Endothelial cell of umbilical vein (primary cell): ENCODE measurements around the gene EPS15. TPM values are rescaled to one million over a fixed set of nuclear protein-coding genes. Genes with fewer than 3 reads are reported as not detected.

Experiments
- BruUV-seq: library from RNA; stranded (reverse); fragments of 400-500 nt; replicated peaks from 2 replicates; lab custom pipeline; 2021; lab: Mats Ljungman, UMichigan
- CTCF ChIA-PET: fragments of 300-600, 350-600 bp; sonication (Branson Sonifier 250); formaldehyde crosslinking; loops from one replicate; lab custom pipeline; 2021; ENCODE audit warnings: antibody characterized with exemption, inconsistent platforms; lab: Charles Lee
- POLR2A ChIA-PET: fragments of 300-600, 350-600 bp; sonication (Branson Sonifier 250); formaldehyde crosslinking; loops from one replicate; lab custom pipeline; 2021; ENCODE audit warnings: antibody characterized with exemption, inconsistent platforms; lab: Charles Lee
- DNase-seq: peaks from one replicate; pipeline ENCODE4 v3.0.0-alpha.2; 2011; ENCODE audit warnings: low read depth, low spot score
- FAIRE-seq: peaks from 2 replicates; lab custom pipeline; 2011; peaks lifted over from hg19 to GRCh38; lab: Jason Lieb, UNC
- H2AFZ ChIP-seq: 2 replicates; pipeline ENCODE4 v1.6.0; 2012; ENCODE audit warnings: low read depth, low read length, control low read depth, inconsistent platforms
- H3K27ac ChIP-seq: 2 replicates; pipeline ENCODE4 v1.5.1; 2011; ENCODE audit warnings: low read depth, mild to moderate bottlenecking, control low read depth, low read length, moderate library complexity; ENCODE audit not compliant: insufficient read depth
- H3K27me3 ChIP-seq, 2 experiments: 2 replicates each; pipeline versions ENCODE4 v1.6.0 to v1.6.1; 2011; ENCODE audit warnings: low read length in 2 of 2, mixed read lengths in 1 of 2; ENCODE audit not compliant: control insufficient read depth in 2 of 2, insufficient read depth in 2 of 2
- H3K36me3 ChIP-seq, 2 experiments: 2 replicates in 1 of 2; 3 replicates in 1 of 2; pipeline ENCODE4 v1.5.1; 2011; ENCODE audit warnings: low read length in 2 of 2, mild to moderate bottlenecking in 1 of 2, moderate library complexity in 1 of 2; ENCODE audit not compliant: control insufficient read depth in 2 of 2, insufficient read depth in 2 of 2; ENCODE audit errors: extremely low read depth in 1 of 2
- H3K4me1 ChIP-seq: 3 replicates; pipeline ENCODE4 v1.5.1; 2011; ENCODE audit warnings: mild to moderate bottlenecking, low read length; ENCODE audit not compliant: control insufficient read depth, insufficient read depth; ENCODE audit errors: extremely low read depth
- H3K4me2 ChIP-seq: 2 replicates; pipeline ENCODE4 v1.6.1; 2011; ENCODE audit warnings: low read length, control low read depth, mixed read lengths; ENCODE audit not compliant: insufficient read depth
- H3K4me3 ChIP-seq, 3 experiments: fragments of 200-600 bp in 1 of 3; sonication (generic), shearing (Covaris generic) in 1 of 3; replicated peaks in 1 of 3; 2 replicates each; pipeline ENCODE4 v1.5.1; 2011 to 2016; ENCODE audit warnings: control low read depth in 3 of 3, low read length in 3 of 3, mild to moderate bottlenecking in 2 of 3, inconsistent platforms in 1 of 3, low read depth in 1 of 3, moderate library complexity in 1 of 3; ENCODE audit not compliant: insufficient read depth in 1 of 3
- H3K79me2 ChIP-seq: 2 replicates; pipeline ENCODE4 v1.6.0; 2012; ENCODE audit warnings: low read length, inconsistent platforms; ENCODE audit not compliant: control insufficient read depth, insufficient read depth
- H3K9ac ChIP-seq: replicated peaks from 2 replicates; pipeline ENCODE3; 2011; ENCODE audit warnings: low read length, control low read depth; ENCODE audit not compliant: insufficient read depth; ENCODE audit errors: extremely low read depth
- H3K9me1 ChIP-seq: replicated peaks from 3 replicates; pipeline ENCODE4 v1.6.0; 2011; ENCODE audit warnings: mild to moderate bottlenecking, low read length; ENCODE audit not compliant: control insufficient read depth, insufficient read depth; ENCODE audit errors: extremely low read depth
- H3K9me3 ChIP-seq: replicated peaks from 2 replicates; pipeline ENCODE4 v1.5.1; 2012; ENCODE audit warnings: low read length, inconsistent platforms; ENCODE audit not compliant: control insufficient read depth, insufficient read depth
- H4K20me1 ChIP-seq: replicated peaks from 2 replicates; pipeline ENCODE3; 2011; ENCODE audit warnings: mild to moderate bottlenecking, low read length; ENCODE audit not compliant: control insufficient read depth, insufficient read depth; ENCODE audit errors: extremely low read depth
- EZH2 ChIP-seq: IDR thresholded peaks from 2 replicates; pipeline ENCODE4 v1.6.1; 2012; ENCODE audit warnings: borderline replicate concordance, low read depth, mild to moderate bottlenecking, moderate library complexity, low read length, inconsistent platforms; ENCODE audit not compliant: severe bottlenecking
- FOS ChIP-seq: IDR thresholded peaks from 2 replicates; pipeline ENCODE4 v1.6.1; 2011; ENCODE audit warnings: mild to moderate bottlenecking, low read length, moderate library complexity, borderline replicate concordance; ENCODE audit not compliant: insufficient read depth
- GATA2 ChIP-seq: IDR thresholded peaks from 2 replicates; pipeline ENCODE4 v1.7.0; 2011; ENCODE audit warnings: low read depth, mild to moderate bottlenecking, moderate library complexity, mixed read lengths, low read length; ENCODE audit not compliant: insufficient read length, insufficient read depth
- JUN ChIP-seq: IDR thresholded peaks from 2 replicates; pipeline ENCODE4 v1.6.1; 2011; ENCODE audit warnings: borderline replicate concordance, low read depth; ENCODE audit not compliant: insufficient read length, insufficient read depth
- MYC ChIP-seq: IDR thresholded peaks from one replicate; pipeline ENCODE4 v1.6.1; 2011; ENCODE audit warnings: mild to moderate bottlenecking, low read depth, low read length
- POLR2A ChIP-seq: IDR thresholded peaks from 2 replicates; pipeline ENCODE4 v1.6.1; 2012; ENCODE audit warnings: low read depth, mild to moderate bottlenecking, control low read depth, low read length
- POLR2AphosphoS5 ChIP-seq: IDR thresholded peaks from 2 replicates; pipeline ENCODE4 v1.6.1; 2012; ENCODE audit warnings: low read depth, mild to moderate bottlenecking, control low read depth, low read length, moderate library complexity; ENCODE audit not compliant: insufficient read depth
- dilution Hi-C: fragments of 300-500 bp; cut with MboI; formaldehyde crosslinking; loops from one replicate; pipeline ENCODE4 v1.15.0; 2019; ENCODE audit warnings: low sequenced_read_pairs; ENCODE audit not compliant: extremely low pct_ligation_motif_present
- intact Hi-C: fragments of 100-400 bp; cut with micrococcal nuclease; formaldehyde crosslinking; loops from one replicate; pipeline ENCODE4 v1.10.0; 2022
- polyA plus RNA-seq, 4 experiments: library from polyadenylated mRNA; depleted of rRNA in 3 of 4; stranded (reverse) in 3 of 4; unstranded in 1 of 4; fragments of >200 nt; gene quantifications; 2 replicates each; pipeline versions ENCODE4 v1.2.1 to v1.2.3, GENCODE V29; 2011 to 2012; ENCODE audit warnings: missing spikeins in 1 of 4
- total RNA-seq: library from RNA; stranded (reverse); gene quantifications from 2 replicates; pipeline ENCODE4 v1.2.3, GENCODE V29; 2021
- TF ChIP-seq, protein P1 (sequence below), 2 donors: IDR thresholded peaks; 1 replicate in 1 of 2; 2 replicates in 1 of 2; pipeline ENCODE4 v1.5.1; 2011; ENCODE audit warnings: low read length in 2 of 2, mild to moderate bottlenecking in 2 of 2, moderate library complexity in 2 of 2, control low read depth in 1 of 2, inconsistent platforms in 1 of 2, low read depth in 1 of 2; ENCODE audit not compliant: insufficient read depth in 1 of 2; ENCODE audit errors: extremely low read depth in 1 of 2
- TF ChIP-seq, protein P2 (sequence below): IDR thresholded peaks from 2 replicates; pipeline ENCODE4 v1.6.1; 2011; ENCODE audit not compliant: insufficient read depth, insufficient read length

The EPS15 gene
- total and polyA plus RNA-seq, 2 donors (not counting 3 experiments of a cell fraction or from before 2014, with no cell fraction given): 15.4 to 44.8 TPM

DNA sequence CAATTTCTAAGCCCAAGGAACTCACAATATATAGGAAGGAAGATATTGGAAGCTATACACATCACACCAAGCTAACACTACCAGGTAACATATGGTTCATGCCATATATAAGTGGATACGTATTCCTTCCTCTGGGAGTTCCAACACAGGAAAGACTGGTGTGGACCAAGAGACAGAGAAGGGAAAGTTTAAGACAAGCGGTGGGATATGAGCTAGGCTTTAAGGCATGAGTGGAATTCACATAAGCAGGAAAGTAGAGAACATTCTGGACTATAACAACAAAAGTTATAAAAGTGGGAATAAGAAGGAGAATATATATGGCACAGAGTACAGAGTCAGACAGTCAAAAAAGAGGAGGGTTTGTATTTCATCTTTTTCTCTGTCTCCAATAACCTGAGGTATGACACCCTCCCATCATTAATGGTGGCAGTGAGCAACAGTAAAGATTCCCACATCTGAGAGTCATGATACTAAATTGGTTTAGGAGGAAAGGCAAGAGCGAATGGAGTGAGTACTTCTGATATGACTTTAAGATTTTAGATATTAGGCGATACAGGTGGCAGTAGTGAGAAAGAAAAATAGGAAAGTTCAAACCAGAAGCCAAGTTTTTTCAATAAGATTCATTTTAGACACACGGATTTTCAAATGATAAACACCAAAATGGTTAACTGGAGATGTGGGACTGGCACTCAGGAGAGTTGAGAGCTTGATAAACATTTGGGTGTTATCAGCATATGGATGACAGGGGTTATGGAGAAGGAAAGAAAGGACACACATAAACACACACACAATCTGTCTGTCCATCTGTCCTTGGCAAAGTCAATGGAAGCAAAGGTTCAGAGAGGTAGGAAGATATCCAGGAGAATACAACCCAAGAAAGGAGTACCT lies 101.3 kb downstream of the EPS15 start:
- no peak for FAIRE-seq
- Histone ChIP-seq H4K20me1 (no peaks in the 10 kb centered on the region), H3K4me1 (peaks cover 2% of the 10 kb centered on the region), H3K4me3 (no peak overlapping the region), H3K9me3 (no peaks in the 10 kb centered on the region), H3K9ac (no peak overlapping the region), H3K36me3 (peaks cover 0 to 2% of the 10 kb centered on the region in 2 experiments), H3K27ac (no peak overlapping the region), H3K79me2 (no peaks in the 10 kb centered on the region), H3K27me3 (no peaks in the 10 kb centered on the region), H3K9me1 (no peaks in the 10 kb centered on the region), H3K4me2 (no peak overlapping the region), H2AFZ (no peak overlapping the region)
- peak; percentile 41 for DNase-seq
- ChIA-PET POLR2A (no interaction called here), CTCF (interaction anchor here (1.2 to 2.1 kb wide), 4 partner anchors 9 to 117 kb away, joined by 3 to 5 read pairs (median 4); no protein-coding TSS in a partner anchor)
- TF ChIP-seq FOS (no peak), EZH2 (no peak), JUN (no peak), MYC (no peak), GATA2 (no peak), POLR2AphosphoS5 (no peak), POLR2A (no peak)
- TF ChIP-seq, protein P1, sequence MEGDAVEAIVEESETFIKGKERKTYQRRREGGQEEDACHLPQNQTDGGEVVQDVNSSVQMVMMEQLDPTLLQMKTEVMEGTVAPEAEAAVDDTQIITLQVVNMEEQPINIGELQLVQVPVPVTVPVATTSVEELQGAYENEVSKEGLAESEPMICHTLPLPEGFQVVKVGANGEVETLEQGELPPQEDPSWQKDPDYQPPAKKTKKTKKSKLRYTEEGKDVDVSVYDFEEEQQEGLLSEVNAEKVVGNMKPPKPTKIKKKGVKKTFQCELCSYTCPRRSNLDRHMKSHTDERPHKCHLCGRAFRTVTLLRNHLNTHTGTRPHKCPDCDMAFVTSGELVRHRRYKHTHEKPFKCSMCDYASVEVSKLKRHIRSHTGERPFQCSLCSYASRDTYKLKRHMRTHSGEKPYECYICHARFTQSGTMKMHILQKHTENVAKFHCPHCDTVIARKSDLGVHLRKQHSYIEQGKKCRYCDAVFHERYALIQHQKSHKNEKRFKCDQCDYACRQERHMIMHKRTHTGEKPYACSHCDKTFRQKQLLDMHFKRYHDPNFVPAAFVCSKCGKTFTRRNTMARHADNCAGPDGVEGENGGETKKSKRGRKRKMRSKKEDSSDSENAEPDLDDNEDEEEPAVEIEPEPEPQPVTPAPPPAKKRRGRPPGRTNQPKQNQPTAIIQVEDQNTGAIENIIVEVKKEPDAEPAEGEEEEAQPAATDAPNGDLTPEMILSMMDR (IDR thresholded peaks at IDR 0.05; ENCODE audit: extremely low read depth in 1 of 2, insufficient read depth in 1 of 2, low read depth in 1 of 2, low read length in 2 of 2): no peak
- TF ChIP-seq, protein P2, sequence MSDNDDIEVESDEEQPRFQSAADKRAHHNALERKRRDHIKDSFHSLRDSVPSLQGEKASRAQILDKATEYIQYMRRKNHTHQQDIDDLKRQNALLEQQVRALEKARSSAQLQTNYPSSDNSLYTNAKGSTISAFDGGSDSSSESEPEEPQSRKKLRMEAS: no peak
- dilution Hi-C loops: no loop called here
- intact Hi-C loops: loop anchor here (5.0 kb wide), 1 partner anchor 100 kb away; the partner anchor contains the start of gene EPS15
- BruUV-seq: no TSS peak
